Breast epithelium (tissue), 3 donors: ENCODE data around the gene DENND6A.

ENCODE experiments used
- POLR2AphosphoS5 ChIP-seq, 3 donors: sonication (generic); formaldehyde crosslinking; IDR thresholded peaks; one replicate each; pipeline ENCODE4 v1.6.1; 2017; ENCODE audit warnings: antibody characterized with exemption in 3 of 3
- TF ChIP-seq, protein P1 (sequence below), 3 donors: fragments of 450-650 bp; IDR thresholded peaks; one replicate each; pipeline ENCODE4 v1.5.1; 2016 to 2017; ENCODE audit warnings: antibody characterized with exemption in 3 of 3, mild to moderate bottlenecking in 3 of 3, moderate library complexity in 3 of 3

DNA sequence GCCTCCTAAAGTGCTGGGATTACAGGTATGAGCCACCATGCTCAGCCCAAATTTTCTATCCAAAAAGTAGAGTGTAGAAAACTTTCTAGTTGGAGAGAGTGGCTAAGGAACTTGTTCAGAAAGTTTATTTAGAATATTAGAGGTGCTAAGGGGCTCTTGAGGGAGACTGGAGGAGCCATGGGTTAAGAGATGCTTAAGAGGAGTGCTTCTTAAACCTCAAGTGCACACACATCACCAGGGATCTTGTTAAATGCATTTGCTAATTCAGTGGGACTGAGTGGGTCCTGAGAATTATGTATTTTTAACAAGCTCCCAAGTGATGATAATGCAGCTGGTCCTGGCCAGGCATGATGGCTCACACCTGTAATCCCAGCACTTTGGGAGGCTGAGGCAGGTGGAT lies 33.5 kb upstream of the DENND6A start:
- TF ChIP-seq, protein P1, sequence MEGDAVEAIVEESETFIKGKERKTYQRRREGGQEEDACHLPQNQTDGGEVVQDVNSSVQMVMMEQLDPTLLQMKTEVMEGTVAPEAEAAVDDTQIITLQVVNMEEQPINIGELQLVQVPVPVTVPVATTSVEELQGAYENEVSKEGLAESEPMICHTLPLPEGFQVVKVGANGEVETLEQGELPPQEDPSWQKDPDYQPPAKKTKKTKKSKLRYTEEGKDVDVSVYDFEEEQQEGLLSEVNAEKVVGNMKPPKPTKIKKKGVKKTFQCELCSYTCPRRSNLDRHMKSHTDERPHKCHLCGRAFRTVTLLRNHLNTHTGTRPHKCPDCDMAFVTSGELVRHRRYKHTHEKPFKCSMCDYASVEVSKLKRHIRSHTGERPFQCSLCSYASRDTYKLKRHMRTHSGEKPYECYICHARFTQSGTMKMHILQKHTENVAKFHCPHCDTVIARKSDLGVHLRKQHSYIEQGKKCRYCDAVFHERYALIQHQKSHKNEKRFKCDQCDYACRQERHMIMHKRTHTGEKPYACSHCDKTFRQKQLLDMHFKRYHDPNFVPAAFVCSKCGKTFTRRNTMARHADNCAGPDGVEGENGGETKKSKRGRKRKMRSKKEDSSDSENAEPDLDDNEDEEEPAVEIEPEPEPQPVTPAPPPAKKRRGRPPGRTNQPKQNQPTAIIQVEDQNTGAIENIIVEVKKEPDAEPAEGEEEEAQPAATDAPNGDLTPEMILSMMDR (IDR thresholded peaks at IDR 0.05) = no peak
- TF ChIP-seq POLR2AphosphoS5 (IDR thresholded peaks at IDR 0.05) = no peak
